ENCODE measurements around the gene DIAPH3.

GRCh38 chr13:59950266-59950665 lies 213.5 kb downstream of the DIAPH3 start:
- TF ChIP-seq CTCF (IDR thresholded peaks at IDR 0.05) = no peak
- TF ChIP-seq POLR2A (IDR thresholded peaks at IDR 0.05) = no peak
